Suprapubic skin (tissue), 4 donors: ENCODE measurements around the gene ANK3. TPM values are rescaled to one million over a fixed set of nuclear protein-coding genes. Genes with fewer than 3 reads are reported as not detected.

ENCODE experiments used
- DNase-seq, 2 donors: peaks; one replicate each; pipeline ENCODE4 v3.0.0-alpha.2; 2019; ENCODE audit warnings: low spot score in 2 of 2
- H3K27ac ChIP-seq: fragments of 200-600 bp; sonication (generic); one replicate; pipeline ENCODE4 v1.5.1; 2019
- H3K27me3 ChIP-seq: fragments of 200-600 bp; sonication (generic); one replicate; pipeline ENCODE4 v1.5.1; 2019
- H3K36me3 ChIP-seq: fragments of 200-600 bp; sonication (generic); one replicate; pipeline ENCODE4 v1.5.1; 2019
- H3K4me1 ChIP-seq: fragments of 200-600 bp; sonication (generic); one replicate; pipeline ENCODE4 v1.5.1; 2019
- H3K4me3 ChIP-seq: fragments of 200-600 bp; sonication (generic); one replicate; pipeline ENCODE4 v1.5.1; 2019; ENCODE audit warnings: mild to moderate bottlenecking
- H3K9me3 ChIP-seq: fragments of 200-600 bp; sonication (generic); one replicate; pipeline ENCODE4 v1.5.1; 2019
- EP300 ChIP-seq: sonication (generic); formaldehyde crosslinking; IDR thresholded peaks from one replicate; pipeline ENCODE4 v1.6.1; 2017; ENCODE audit warnings: antibody characterized with exemption
- POLR2A ChIP-seq, 2 donors: fragments of 450-650 bp; IDR thresholded peaks; one replicate each; pipeline ENCODE4 v1.6.1; 2017; ENCODE audit warnings: antibody characterized with exemption in 2 of 2, mild to moderate bottlenecking in 2 of 2, moderate library complexity in 2 of 2
- POLR2AphosphoS5 ChIP-seq, 3 donors: sonication (generic); formaldehyde crosslinking; IDR thresholded peaks; one replicate each; pipeline ENCODE4 v1.6.1; 2017; ENCODE audit warnings: antibody characterized with exemption in 3 of 3
- WGBS: methylation state at CpG from one replicate; pipeline ENCODE4 v1.1.5; 2018; 5-methylcytosine and 5-hydroxymethylcytosine counted together
- total RNA-seq, 4 donors: library from RNA; depleted of rRNA; stranded (reverse); fragments of >200 nt; gene quantifications; one replicate each; pipeline ENCODE4 v1.1.0, GENCODE V29; 2016
- TF ChIP-seq, protein P1 (sequence below), 2 donors: fragments of 200-600 bp in 1 of 2; fragments of 450-650 bp in 1 of 2; sonication (generic) in 1 of 2; IDR thresholded peaks; one replicate each; pipeline ENCODE4 v1.5.1; 2016 to 2019; ENCODE audit warnings: antibody characterized with exemption in 2 of 2, mild to moderate bottlenecking in 1 of 2, moderate library complexity in 1 of 2

The ANK3 gene
- total RNA-seq, 4 donors from 2014 or later = 89.1 to 191 (median 112) TPM

DNA sequence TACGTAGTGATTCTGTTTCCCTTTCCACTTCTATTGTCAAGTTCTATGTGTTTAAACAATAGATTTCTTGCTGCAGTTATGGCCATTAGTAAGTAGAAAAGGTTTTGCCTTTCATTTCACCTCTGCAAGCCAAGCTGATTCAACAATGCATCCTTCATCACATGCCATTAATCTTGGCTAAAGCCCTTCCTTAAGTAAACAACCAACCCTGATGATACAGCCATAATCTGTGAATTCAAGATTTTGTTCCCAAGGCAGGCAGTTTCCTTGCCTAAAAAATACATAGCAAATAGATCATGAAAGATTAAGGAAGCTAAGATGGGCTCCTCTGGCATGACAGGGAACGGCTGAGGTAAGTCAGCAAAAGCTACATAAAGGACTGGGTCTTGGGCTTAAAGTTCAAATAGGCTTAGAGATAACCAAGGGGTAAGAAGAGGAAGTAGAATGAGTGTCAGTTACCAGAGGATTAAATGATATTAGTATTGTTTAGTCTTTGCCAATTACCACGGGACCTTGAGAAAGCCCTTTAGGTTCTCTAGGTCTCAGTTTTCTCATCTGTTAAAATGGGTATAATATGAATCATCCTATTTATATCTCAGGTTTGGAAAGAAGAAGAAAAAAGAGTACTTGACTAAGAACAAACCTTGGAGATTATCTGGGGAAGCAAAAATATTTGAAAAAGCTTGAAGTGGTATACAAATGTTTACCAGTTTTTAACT lies 35.9 kb upstream of the ANK3 start:
- TF ChIP-seq EP300 (no peak), POLR2AphosphoS5 (IDR thresholded peaks at IDR 0.05) (no peak), POLR2A (IDR thresholded peaks at IDR 0.05) (no peak)
- no peak for DNase-seq
- no peaks in the 10 kb centered on the region for H3K36me3 ChIP-seq
- no peaks in the 10 kb centered on the region for H3K9me3 ChIP-seq
- H3K4me1 ChIP-seq = peaks cover 18% of the 10 kb centered on the region
- H3K4me3 ChIP-seq = no peak overlapping the region
- no peak overlapping the region for H3K27ac ChIP-seq
- WGBS = 83% methylated on average over 3 of the region's 3 CpGs
- no peaks in the 10 kb centered on the region for H3K27me3 ChIP-seq

DNA sequence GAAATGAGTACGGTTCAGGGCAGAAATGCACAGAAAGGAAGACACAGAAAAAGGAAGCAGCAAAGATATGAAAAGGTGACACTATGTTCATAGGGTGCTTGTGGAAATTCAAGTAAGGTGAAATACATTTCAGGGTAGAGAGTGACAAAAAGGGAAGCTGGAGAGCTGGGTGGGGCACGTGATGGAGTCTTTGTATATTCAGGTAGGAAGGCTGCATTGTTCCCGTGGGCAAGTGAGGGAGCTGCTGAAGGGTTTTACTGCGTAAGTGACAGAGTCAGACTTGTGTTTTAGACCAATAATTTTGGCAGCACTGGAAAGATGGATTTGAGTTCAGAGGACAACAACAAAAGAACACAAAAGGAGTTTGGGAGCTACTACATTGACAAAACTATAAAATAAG lies 35.3 kb upstream of the ANK3 start:
- WGBS = 79% methylated on average over 4 of the region's 4 CpGs
- TF ChIP-seq EP300 (no peak), POLR2AphosphoS5 (IDR thresholded peaks at IDR 0.05) (no peak), POLR2A (IDR thresholded peaks at IDR 0.05) (no peak)
- TF ChIP-seq, protein P1, sequence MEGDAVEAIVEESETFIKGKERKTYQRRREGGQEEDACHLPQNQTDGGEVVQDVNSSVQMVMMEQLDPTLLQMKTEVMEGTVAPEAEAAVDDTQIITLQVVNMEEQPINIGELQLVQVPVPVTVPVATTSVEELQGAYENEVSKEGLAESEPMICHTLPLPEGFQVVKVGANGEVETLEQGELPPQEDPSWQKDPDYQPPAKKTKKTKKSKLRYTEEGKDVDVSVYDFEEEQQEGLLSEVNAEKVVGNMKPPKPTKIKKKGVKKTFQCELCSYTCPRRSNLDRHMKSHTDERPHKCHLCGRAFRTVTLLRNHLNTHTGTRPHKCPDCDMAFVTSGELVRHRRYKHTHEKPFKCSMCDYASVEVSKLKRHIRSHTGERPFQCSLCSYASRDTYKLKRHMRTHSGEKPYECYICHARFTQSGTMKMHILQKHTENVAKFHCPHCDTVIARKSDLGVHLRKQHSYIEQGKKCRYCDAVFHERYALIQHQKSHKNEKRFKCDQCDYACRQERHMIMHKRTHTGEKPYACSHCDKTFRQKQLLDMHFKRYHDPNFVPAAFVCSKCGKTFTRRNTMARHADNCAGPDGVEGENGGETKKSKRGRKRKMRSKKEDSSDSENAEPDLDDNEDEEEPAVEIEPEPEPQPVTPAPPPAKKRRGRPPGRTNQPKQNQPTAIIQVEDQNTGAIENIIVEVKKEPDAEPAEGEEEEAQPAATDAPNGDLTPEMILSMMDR (IDR thresholded peaks at IDR 0.05) = no peak
- H3K27me3 ChIP-seq = no peaks in the 10 kb centered on the region
- no peak overlapping the region for H3K4me3 ChIP-seq
- H3K27ac ChIP-seq = no peak overlapping the region
- no peaks in the 10 kb centered on the region for H3K9me3 ChIP-seq
- H3K36me3 ChIP-seq = no peaks in the 10 kb centered on the region
- no peak for DNase-seq
- peaks cover 13% of the 10 kb centered on the region for H3K4me1 ChIP-seq

DNA sequence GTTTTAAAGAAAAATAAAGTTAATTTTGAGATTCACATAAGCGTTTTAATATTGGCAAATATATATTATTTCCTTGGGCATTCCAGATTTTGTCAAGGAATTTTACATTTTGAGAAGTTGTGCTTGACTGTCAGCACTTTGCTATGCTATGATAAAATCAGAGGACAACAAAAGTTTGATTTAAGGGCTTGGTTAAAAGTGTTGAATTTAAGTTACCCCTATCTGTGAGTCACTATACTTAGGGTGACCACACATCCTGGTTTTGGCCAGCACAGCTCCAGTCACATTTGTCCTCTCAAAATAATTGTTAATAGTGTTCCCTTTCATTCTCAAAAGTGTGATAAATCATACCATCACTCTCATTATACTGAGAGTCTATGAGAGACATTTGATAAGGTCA lies 34.2 kb upstream of the ANK3 start:
- H3K9me3 ChIP-seq = no peaks in the 10 kb centered on the region
- no peaks in the 10 kb centered on the region for H3K36me3 ChIP-seq
- DNase-seq = no peak
- peaks cover 8% of the 10 kb centered on the region for H3K4me1 ChIP-seq
- H3K27ac ChIP-seq = no peak overlapping the region
- WGBS = 93% methylated on average over 1 of the region's 1 CpG
- H3K27me3 ChIP-seq = no peaks in the 10 kb centered on the region
- no peak overlapping the region for H3K4me3 ChIP-seq
- no peak for TF ChIP-seq POLR2AphosphoS5 (IDR thresholded peaks at IDR 0.05)
- TF ChIP-seq POLR2A (IDR thresholded peaks at IDR 0.05) = no peak
- TF ChIP-seq, protein P1 (IDR thresholded peaks at IDR 0.05) = no peak
- TF ChIP-seq EP300 = no peak

DNA sequence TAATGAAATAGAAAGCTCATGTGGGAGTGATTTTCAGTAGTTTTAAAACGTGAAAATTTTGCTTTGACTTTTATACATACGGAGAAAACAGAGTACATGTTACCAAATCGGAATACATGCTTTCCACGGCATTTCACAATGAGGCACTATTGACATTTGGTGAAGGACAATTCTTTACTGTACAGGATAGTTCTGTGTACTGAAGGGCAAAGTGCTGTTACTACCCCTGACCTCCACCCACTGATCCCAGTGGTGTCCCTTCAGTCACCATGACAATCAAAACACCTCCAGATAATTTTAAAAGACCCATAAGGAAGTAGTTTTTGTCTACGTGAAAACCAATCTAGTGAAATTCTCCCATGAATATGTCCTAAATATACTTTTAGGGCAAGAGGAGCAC lies 33.1 kb upstream of the ANK3 start:
- 90% methylated on average over 5 of the region's 5 CpGs for WGBS

DNA sequence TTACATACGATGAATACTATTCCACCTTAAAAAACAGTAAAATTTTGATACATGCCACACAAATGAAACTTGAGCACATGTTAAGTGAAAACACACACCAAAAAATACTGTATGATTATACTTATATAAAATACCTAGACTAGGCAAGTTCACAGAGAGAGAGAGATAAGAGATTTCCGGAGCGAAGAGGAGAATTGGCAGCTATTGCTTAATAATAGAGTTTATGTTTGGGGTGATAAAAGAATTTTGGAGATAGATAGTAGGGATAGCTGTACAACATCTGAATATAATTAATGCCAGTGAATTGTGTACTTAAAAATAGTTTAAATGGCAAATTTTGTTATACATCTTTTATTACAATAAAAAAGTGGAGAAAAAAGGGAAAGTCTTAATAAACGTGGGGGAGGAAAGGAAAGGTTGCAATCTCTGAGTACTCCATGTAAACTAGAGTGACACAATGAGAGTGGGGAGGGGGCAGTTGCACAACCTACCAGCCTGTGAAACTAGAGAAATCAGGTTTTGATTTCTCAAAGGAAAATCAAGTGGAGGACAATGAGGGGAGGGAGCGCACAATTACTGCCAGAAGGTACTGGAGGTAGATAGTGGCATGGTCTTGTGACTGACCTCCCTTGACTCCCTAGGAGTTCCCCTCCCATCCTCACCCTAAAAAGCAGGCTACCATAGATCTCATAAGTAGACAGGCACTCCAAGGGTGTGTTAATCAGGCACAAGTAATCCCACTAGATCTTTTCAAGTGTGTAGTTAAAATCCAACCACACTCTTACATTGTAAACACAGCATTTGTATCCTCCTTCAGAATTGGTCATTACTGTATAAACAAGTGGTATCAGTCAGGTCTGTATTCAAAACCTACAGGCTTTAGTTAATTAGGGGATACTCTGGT lies 31.6 kb upstream of the ANK3 start:
- no peak for DNase-seq
- WGBS = 79% methylated on average over 5 of the region's 5 CpGs

More for the DNA sequence above, 33.1 kb upstream of the ANK3 start:
- no peak for DNase-seq
- H3K27me3 ChIP-seq = no peaks in the 10 kb centered on the region
- no peaks in the 10 kb centered on the region for H3K9me3 ChIP-seq
- no peak overlapping the region for H3K4me3 ChIP-seq
- H3K27ac ChIP-seq = no peak overlapping the region
- no peaks in the 10 kb centered on the region for H3K4me1 ChIP-seq
- no peak for TF ChIP-seq POLR2A (IDR thresholded peaks at IDR 0.05)
- TF ChIP-seq, protein P1 (IDR thresholded peaks at IDR 0.05) = no peak
- no peak for TF ChIP-seq POLR2AphosphoS5 (IDR thresholded peaks at IDR 0.05)
- no peak for TF ChIP-seq EP300
- H3K36me3 ChIP-seq = no peaks in the 10 kb centered on the region

More for the DNA sequence above, 31.6 kb upstream of the ANK3 start:
- no peaks in the 10 kb centered on the region for H3K4me1 ChIP-seq
- H3K36me3 ChIP-seq = no peaks in the 10 kb centered on the region
- H3K4me3 ChIP-seq = no peak overlapping the region
- TF ChIP-seq, protein P1 (IDR thresholded peaks at IDR 0.05) = no peak
- TF ChIP-seq POLR2AphosphoS5 (IDR thresholded peaks at IDR 0.05) (no peak), EP300 (no peak), POLR2A (IDR thresholded peaks at IDR 0.05) (no peak)
- H3K27me3 ChIP-seq = no peaks in the 10 kb centered on the region
- no peak overlapping the region for H3K27ac ChIP-seq
- H3K9me3 ChIP-seq = no peaks in the 10 kb centered on the region
